NCI-H82 (cell line): ENCODE data around the gene CCDC6.
"Not testable (repeated sequence)": the region's sequence is repeated elsewhere in the genome, so short reads cannot be mapped to it uniquely, and the experiment has no call there.

Experiments
- DNase-seq: peaks from one replicate; lab custom pipeline; 2025; lab: John Stamatoyannopoulos, UW

Gene CCDC6

DNA sequence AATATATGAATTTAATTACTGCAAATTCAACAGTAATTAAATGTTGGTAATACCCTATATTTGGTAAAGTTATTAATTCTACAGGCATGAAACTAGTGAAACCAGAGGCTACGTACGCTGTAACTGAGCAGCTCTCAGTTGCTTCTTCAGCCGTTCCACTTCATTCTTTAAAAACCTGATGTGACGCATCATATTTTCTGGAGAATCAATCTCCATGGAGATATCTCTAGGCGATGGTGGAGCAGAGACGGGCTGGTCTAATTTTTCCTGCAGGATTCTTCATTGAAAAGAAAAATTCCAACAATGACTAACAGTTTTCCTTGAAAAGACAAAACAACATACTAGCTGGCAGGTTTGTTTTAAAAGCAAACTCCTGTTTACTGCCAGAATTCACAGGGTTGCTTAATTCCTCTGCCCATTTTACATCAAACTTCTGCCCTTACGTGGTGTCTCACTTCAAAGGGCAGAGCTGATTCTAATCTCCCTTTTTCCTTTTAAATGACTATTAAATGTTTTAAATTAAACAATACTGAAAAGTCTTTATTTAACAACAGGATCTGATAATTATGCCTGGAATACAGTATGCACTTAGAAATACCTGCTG, 93.7 kb downstream of the CCDC6 start:
- DNase-seq = no peak

DNA sequence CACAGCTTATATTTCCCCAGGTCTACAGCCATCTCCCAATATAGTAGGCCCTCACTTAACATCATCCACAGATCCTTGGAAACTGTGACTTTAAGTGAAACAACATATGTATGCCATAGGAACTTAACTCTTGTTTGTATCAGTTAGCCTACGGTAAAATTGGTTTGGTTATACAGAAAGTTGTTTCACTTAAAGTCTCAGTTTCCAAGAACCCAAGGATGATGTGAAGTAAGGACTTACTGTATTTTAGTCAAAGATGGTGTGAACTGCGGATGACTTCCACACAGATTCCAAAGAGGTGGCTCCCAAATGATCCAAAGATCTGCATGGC, 96.7 kb downstream of the CCDC6 start:
- no peak for DNase-seq

GRCh38 chr10:59808896-59809643, 97.3 kb downstream of the CCDC6 start:
- DNase-seq = peak; percentile 87

GRCh38 chr10:59807629-59808620, 98.4 kb downstream of the CCDC6 start:
- no peak for DNase-seq

GRCh38 chr10:59805014-59805413, 101.3 kb downstream of the CCDC6 start:
- DNase-seq = peak; percentile 49

DNA sequence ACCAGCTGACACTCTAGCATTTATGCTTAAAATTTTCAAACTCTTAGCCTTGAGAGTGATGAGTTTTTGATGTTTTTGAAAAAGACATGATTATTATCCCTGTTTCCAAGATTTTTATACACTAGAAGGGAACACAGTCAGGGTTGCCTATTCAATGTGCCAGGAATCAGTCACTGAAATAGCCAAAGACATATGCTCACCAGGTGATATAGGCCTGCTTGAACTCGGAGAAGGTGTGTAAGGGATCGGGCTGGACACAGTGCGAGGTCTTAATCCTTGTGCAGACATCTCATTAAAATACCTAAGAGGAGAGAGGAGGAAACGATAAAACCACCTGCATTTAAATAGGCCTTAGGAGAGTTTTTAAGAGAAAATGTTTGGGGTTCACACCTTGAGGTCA, 102.1 kb downstream of the CCDC6 start:
- DNase-seq = no peak

GRCh38 chr10:59803714-59804113, 102.6 kb downstream of the CCDC6 start:
- DNase-seq = no peak

GRCh38 chr10:59801171-59801570, 105.2 kb downstream of the CCDC6 start:
- no peak for DNase-seq

DNA sequence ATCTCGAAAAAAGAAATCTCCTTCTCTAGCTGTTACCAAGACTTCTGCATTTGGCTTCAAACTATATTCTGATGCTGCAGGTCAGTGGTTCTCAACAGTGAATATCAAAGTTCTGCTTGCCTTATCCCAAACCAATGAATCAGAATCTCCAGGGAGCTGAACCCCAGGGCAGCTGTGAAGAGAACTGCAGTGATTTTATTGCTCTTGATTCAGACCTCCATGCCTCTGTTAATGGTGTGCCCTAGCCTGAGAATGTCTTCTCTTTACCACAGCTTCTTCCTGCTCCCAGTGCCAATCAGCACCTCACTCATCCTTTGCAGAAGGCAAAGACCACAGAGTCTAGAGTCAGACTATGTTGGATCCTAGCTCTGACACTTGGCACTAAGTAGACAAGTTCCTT, 106.9 kb downstream of the CCDC6 start:
- DNase-seq = no peak

DNA sequence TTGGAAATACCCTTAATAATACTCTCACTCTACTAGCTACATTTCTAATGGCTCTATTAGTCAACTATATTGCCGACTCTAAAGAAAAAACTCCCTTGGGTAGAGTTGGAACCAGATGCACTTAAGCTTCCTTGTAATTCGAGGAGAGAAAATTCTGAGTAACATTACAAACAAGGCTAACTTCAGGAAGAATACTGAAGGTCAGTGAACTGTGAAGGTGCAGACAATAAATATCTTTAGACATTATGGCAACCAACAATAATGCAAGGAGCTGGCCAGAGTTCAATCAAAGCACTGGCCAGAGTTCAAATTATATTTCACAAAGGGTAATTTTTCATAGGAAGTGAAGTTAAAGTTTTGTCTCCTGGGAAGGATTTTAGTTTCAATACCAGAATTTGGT, 112.4 kb downstream of the CCDC6 start:
- DNase-seq = no peak

- DNase-seq = no peak
Measured at GRCh38 chr10:59792812-59793211, 113.5 kb downstream of the CCDC6 start.

DNA sequence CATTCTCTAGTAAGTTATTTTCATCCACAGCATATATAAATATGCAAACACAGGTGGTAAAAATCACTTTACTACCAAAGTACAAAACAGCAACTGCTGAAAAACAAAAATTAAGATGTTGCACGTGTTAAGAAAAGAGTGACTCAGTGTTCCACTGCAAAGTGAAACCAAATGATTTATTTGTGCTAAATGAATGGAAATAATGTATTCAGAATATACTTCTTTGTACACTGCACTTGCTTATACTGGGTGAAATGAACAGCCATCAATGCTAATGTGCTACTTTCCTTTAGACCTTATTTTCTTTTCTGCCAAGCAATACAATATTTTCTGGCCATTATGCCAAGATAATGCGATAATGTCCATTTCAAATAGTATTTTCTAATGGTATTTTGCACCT, 114.8 kb downstream of the CCDC6 start:
- no peak for DNase-seq

DNA sequence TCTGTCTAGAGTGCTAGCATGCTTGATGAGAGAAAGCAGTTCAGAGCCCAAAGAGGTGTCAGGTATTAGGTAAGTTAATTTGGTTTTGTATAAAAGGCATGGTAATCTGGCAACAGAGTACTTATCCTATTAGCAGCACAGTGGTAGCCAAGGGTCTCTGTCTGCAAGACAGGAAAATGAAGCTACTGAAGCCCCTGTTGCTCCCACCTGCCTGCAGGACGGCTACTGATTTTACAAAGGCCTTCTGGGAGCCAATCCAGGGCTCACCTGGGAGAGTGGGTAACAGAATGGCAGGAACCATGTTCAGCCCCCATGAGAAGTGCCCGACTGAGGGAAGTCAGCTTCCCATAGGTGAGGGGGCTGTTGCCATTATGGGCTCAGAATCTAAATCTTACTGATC, 116.3 kb downstream of the CCDC6 start:
- peak; percentile 33 for DNase-seq

DNA sequence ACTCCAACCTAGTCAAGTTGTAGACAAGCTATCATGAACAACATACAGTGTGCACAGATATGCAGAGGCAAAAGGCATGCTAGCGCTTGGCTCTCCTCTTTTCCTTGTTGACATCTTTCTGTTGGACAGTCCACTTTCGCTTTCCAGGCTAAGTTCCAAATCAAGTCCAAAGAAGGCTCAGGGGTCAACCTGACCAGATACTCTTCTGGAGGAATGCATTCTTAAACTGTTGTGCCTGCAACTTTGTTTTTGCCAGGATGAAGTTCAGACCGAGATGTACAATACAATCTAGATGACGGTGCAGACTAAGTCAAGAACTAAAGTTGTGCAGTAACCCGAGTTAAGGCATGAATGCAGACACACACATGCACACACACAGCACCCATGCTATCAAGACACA, 117.4 kb downstream of the CCDC6 start:
- not testable (repeated sequence) for DNase-seq

DNA sequence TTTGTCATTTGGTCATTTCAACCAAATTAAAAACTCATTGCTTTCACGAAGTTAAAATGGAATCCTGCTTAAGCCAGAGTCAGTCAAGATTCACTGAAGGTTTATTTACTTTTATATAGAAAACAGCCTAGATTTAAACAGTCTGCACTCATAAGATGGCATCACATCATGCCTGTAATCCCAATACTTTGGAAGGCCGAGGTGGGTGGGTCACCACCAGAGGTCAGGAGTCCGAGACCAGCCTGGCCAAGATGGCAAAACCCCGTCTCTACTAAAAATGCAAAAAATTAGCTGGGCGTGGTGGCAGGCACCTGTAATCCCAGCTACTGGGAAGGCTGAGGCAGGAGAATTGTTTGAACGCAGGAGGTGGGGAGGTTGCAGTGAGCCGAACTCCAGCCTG, 119.3 kb downstream of the CCDC6 start:
- not testable (repeated sequence) for DNase-seq

- DNase-seq = not testable (repeated sequence)
Measured at GRCh38 chr10:59785476-59785875, 120.9 kb downstream of the CCDC6 start.

DNA sequence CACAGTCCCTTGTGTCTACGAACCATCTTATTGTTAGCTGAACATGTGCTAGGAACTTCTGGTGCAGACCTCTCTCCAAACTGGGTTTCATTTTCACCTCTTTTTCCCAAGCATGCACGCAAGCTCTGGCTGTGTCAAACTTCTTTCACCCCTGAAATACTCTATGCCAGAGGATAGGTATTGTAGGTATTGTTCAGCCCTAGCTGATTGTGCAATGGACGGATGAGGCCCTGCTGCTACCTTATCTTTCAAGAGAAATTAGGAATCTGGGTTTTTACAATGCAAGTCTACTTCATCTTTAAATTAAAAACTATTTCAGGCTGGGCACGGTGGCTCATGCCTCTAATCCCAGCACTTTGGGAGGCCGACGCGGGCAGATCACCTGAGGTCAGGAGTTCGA, 124.8 kb downstream of the CCDC6 start:
- no peak for DNase-seq

GRCh38 chr10:59779756-59780533, 126.4 kb downstream of the CCDC6 start:
- peak; percentile 19 for DNase-seq

DNA sequence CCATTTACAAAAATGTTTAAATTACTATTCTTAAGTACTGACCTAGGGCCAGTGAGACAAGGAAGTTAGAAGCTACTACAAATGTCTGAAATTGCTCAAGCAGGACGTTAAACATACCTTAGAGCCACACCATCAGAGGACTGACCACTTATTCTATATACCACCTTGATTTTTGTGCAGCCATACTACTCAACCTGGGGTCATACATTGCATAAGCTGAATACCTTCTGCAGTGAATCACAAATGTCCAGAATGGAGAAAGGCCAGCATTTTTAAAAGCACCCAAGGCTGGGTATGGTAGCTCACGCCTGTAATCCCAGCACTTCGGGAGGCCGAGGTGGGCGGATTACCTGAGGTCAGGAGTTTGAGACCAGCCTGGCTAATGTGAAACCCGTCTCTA, 131.9 kb downstream of the CCDC6 start:
- no peak for DNase-seq

DNA sequence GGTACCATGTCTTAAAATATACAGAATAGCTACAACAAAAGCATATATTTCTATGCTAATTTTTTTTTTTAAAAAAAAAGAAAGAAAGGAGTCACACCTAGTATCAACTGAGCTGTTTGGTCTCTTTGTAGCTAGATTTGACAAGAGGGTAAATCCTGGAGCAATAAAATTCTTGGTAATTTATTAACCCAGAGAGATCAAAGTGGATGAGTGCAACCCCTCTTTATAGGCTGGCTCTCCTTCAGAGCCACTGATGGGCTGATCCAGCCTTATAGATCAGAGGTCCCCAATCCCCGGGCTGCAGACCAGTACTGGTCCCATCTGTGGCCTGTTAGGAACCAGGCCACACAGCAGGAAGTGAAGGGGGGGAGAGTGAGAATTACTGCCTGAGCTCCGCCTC, 133.3 kb downstream of the CCDC6 start:
- DNase-seq = no peak

DNA sequence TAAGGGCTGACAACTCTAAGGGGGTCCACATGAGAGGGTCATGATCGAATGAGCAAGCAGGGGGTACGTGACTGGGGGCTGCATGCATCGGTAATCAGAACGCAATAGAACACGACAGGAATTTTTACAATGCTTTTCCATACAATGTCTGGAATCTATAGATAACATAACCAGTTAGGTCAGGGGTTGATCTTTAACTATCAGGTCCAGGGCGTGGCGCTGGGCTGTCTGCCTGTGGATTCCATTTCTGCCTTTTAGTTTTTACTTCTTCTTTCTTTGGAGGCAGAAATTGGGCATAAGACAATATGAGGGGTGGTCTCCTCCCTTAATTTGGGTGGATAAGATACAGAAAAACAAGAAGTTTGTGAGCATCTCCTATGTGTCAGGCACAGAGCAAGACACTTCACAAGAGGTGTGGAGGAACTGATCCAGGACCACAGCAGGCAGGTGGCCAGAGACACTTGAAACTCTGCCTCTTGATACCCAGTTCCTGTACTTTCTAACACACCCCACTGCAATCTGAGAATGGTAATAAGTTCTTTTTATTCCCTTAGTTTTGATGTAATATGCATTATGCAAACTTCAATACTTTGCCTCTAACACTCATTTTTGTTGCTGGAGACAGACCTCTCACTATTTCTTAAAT, 135.1 kb downstream of the CCDC6 start:
- DNase-seq = no peak

DNA sequence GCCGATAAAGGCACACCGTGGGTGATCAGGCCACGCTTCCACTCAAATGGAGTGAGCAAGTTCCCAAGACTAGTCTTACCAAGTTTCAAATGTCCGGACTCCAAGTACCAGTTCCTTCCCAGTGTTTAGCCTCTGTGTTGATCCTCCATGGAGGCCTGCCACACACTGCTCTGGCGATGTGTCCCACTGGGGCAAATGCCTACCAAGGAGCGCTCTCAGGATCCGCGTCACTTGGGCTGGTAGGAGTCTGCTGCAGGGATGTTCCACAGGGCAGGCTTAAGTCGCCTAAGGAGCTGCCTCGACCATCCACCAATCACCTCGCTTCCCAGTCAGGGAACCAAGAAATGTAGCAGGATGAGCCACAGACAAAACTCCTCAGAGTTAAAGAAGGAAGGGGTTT, 135.7 kb downstream of the CCDC6 start:
- no peak for DNase-seq
